ENCODE results near the gene UBE2D2. TPM values are rescaled to one million over a fixed set of nuclear protein-coding genes. Genes with fewer than 3 reads are reported as not detected.
A peak's percentile ranks its signal among the peaks of the same experiment; 100 is the strongest.

Gene UBE2D2
- polyA plus RNA-seq, 2 of the 4 experiments (the other 2 are of a cell fraction), result 74.8 to 115 TPM

DNA sequence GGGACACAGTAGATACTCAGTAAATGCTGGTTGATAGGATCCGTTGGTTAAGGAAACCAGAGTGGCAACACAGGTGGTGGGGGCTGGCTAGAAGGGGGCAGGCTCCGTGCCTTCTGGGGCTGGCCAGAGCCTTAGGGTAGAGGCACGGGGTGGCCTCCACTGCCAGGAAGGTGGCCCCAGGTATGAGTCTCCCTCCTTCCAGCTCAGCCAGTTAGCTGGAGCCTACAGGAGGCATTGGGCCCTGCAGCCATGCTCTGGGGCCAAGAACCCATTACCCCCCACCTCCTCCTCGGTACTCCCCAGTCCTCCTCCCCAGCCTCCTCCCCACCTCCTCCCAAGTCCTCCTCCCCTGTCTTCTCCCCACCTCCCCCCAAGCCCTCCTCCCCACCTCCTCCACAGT lies 114.7 kb downstream of the UBE2D2 start:
- FAIRE-seq (no peak), DNase-seq (ENCODE audit: low read depth in 1 of 2, low spot score in 1 of 2) (no peak), ATAC-seq (peak in 1 of 2 experiments; percentile 31; a peak in 3 of 6 replicates)
- H3K4me2 ChIP-seq, result no peak overlapping the region
- CTCF ChIA-PET, result interaction anchor here (0.8 to 4.1 kb wide), 5 partner anchors 9 to 89 kb away, joined by 3 to 39 read pairs (median 5); no protein-coding TSS in a partner anchor
- no peak overlapping the region for H3K4me3 ChIP-seq
- WGBS (ENCODE audit: missing lambda C conversion rate), result 77% methylated on average over 4 of the region's 4 CpGs
- POLR2A ChIA-PET, result no interaction called here
- no peak overlapping the region for H3K27ac ChIP-seq
- peaks cover 22% of the 10 kb centered on the region; the same call in 2 of the 3 replicates for H3K4me1 ChIP-seq
- H3K9me3 ChIP-seq, result no peaks in the 10 kb centered on the region
- no peak for TF ChIP-seq POLR2A (IDR thresholded peaks at IDR 0.05; ENCODE audit: low read length)
- no peak for TF ChIP-seq FOXS1 (CRISPR knock-in tag; IDR thresholded peaks at IDR 0.05)
- TF ChIP-seq KDM5A (IDR thresholded peaks at IDR 0.05), result no peak

DNA sequence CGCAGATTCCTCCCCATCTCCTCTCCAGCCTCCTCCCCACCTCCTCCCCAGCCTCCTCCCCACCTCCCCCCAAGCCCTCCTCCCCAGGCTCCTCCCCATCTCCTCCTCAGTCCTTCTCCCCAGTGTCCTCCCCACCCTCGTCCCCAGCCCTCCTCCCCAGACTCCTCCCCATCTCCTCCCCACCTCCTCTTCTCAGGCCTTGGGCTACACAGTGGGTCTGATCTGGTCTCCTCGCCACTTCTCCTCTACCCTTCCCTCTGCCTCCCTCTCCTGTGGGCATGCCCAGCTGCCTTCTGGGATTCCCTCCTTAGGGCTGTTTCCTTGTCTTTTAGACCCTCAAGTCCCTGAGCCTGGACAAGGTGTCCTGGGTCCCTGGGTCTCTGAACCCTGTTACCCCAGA lies 115.3 kb downstream of the UBE2D2 start:
- POLR2A ChIA-PET, result no interaction called here
- DNase-seq (ENCODE audit: low read depth in 1 of 2, low spot score in 1 of 2), result no peak
- CTCF ChIA-PET, result interaction anchor here (0.8 to 4.1 kb wide), 5 partner anchors 8 to 43 kb away, joined by 3 to 39 read pairs (median 8); no protein-coding TSS in a partner anchor
- H3K4me1 ChIP-seq, result peaks cover 20% of the 10 kb centered on the region; the same call in 2 of the 3 replicates
- no peak for FAIRE-seq
- H3K27ac ChIP-seq, result no peak overlapping the region; a peak in 1 of 6 replicates
- no peak overlapping the region for H3K4me3 ChIP-seq
- no peak overlapping the region for H3K4me2 ChIP-seq
- WGBS (ENCODE audit: missing lambda C conversion rate), result 93% methylated on average over 1 of the region's 3 CpGs
- no peaks in the 10 kb centered on the region for H3K9me3 ChIP-seq
- ATAC-seq, result no peak
- TF ChIP-seq ZFP36 (IDR thresholded peaks at IDR 0.05; ENCODE audit: borderline replicate concordance, partially characterized antibody), result no peak
- TF ChIP-seq HEYL (CRISPR knock-in tag; IDR thresholded peaks at IDR 0.05), result no peak
- TF ChIP-seq SMC3 (IDR thresholded peaks at IDR 0.05), result no peak
- TF ChIP-seq, protein P1, sequence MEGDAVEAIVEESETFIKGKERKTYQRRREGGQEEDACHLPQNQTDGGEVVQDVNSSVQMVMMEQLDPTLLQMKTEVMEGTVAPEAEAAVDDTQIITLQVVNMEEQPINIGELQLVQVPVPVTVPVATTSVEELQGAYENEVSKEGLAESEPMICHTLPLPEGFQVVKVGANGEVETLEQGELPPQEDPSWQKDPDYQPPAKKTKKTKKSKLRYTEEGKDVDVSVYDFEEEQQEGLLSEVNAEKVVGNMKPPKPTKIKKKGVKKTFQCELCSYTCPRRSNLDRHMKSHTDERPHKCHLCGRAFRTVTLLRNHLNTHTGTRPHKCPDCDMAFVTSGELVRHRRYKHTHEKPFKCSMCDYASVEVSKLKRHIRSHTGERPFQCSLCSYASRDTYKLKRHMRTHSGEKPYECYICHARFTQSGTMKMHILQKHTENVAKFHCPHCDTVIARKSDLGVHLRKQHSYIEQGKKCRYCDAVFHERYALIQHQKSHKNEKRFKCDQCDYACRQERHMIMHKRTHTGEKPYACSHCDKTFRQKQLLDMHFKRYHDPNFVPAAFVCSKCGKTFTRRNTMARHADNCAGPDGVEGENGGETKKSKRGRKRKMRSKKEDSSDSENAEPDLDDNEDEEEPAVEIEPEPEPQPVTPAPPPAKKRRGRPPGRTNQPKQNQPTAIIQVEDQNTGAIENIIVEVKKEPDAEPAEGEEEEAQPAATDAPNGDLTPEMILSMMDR (IDR thresholded peaks at IDR 0.05), result no peak
- TF ChIP-seq CEBPB (IDR thresholded peaks at IDR 0.05), result no peak
- TF ChIP-seq RCOR1 (IDR thresholded peaks at IDR 0.05; ENCODE audit: low read depth, low read length), result no peak
- TF ChIP-seq MYC (IDR thresholded peaks at IDR 0.05; ENCODE audit: borderline replicate concordance, low read length), result no peak
- no peak for TF ChIP-seq BHLHE40 (IDR thresholded peaks at IDR 0.05; ENCODE audit: low read depth, low read length)
- TF ChIP-seq, protein P2, sequence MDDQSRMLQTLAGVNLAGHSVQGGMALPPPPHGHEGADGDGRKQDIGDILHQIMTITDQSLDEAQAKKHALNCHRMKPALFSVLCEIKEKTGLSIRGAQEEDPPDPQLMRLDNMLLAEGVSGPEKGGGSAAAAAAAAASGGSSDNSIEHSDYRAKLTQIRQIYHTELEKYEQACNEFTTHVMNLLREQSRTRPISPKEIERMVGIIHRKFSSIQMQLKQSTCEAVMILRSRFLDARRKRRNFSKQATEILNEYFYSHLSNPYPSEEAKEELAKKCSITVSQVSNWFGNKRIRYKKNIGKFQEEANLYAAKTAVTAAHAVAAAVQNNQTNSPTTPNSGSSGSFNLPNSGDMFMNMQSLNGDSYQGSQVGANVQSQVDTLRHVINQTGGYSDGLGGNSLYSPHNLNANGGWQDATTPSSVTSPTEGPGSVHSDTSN (IDR thresholded peaks at IDR 0.05), result no peak
- no peak for TF ChIP-seq ZNF302 (CRISPR knock-in tag; IDR thresholded peaks at IDR 0.05)
- TF ChIP-seq FOSL2 (IDR thresholded peaks at IDR 0.05), result no peak
- no peak for TF ChIP-seq FOSL2 (CRISPR knock-in tag; IDR thresholded peaks at IDR 0.05)
- TF ChIP-seq KDM5A (IDR thresholded peaks at IDR 0.05), result no peak
- no peak for TF ChIP-seq NR3C1 (IDR thresholded peaks at IDR 0.05)
- no peak for TF ChIP-seq POLR2A (IDR thresholded peaks at IDR 0.05; ENCODE audit: low read length)

DNA sequence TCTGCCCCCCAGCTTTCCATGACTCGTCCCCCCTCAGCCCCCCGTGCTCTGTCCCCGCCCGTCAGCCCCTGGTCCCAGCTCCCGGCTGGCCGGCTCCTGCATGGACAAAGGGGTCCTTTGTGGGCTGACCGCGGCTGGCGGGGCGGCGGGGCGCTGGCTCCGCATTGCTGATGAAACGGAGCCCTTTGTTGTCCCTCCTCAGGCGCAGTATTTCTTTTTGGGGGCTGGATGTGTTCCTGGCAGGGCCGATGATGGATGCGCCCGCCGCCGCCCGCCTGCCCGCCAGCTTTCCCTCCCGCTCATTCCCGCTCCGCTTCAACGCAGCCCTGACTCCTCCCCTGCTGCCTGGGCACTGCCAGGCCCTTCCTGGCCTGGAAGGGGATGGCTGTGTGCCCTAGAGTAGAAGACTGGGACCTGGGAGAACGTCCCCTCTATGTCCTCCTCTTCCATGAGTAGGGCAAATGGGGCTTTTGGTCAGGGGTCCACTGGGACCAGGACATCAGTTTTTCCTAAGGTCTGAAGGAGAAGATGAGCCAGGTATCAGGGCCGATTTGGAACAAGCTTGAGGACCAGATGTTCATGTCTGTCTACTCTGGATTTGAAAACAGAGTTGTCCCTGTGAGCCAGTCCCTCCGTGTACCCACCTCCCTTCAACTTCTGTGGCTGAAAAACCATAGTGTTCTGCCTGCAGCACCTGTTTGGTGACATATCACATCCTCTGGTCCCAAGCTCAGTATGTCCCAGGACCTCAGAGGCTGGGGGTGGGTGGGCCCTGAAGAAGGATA lies 116.0 kb downstream of the UBE2D2 start:
- ATAC-seq (no peak), DNase-seq (ENCODE audit: low read depth in 1 of 2, low spot score in 1 of 2) (no peak), FAIRE-seq (no peak)
- H3K4me3 ChIP-seq, result no peak overlapping the region
- POLR2A ChIA-PET, result interaction anchor here (0.9 kb wide), 1 partner anchor 29 kb away, joined by 3 read pairs; the partner anchor contains the start of gene CXXC5
- CTCF ChIA-PET, result interaction anchor here (0.6 to 4.1 kb wide), 6 partner anchors 12 to 308 kb away, joined by 3 to 39 read pairs (median 6); no protein-coding TSS in a partner anchor
- no peak overlapping the region for H3K4me2 ChIP-seq
- H3K4me1 ChIP-seq, result peaks cover 20% of the 10 kb centered on the region; the same call in 2 of the 3 replicates
- WGBS (ENCODE audit: missing lambda C conversion rate), result 91% methylated on average over 19 of the region's 29 CpGs
- no peaks in the 10 kb centered on the region for H3K9me3 ChIP-seq
- no peak overlapping the region; a peak in 1 of 6 replicates for H3K27ac ChIP-seq
- no peak for TF ChIP-seq SREBF2 (IDR thresholded peaks at IDR 0.05)
- TF ChIP-seq MYC (IDR thresholded peaks at IDR 0.05; ENCODE audit: borderline replicate concordance, low read length), result no peak
- TF ChIP-seq CHD2 (IDR thresholded peaks at IDR 0.05; ENCODE audit: low read length, partially characterized antibody), result no peak
- no peak for TF ChIP-seq TP53 (CRISPR knock-in tag; IDR thresholded peaks at IDR 0.05)
- TF ChIP-seq EHMT2 (IDR thresholded peaks at IDR 0.05; ENCODE audit: low read depth), result no peak
- TF ChIP-seq, protein P3, sequence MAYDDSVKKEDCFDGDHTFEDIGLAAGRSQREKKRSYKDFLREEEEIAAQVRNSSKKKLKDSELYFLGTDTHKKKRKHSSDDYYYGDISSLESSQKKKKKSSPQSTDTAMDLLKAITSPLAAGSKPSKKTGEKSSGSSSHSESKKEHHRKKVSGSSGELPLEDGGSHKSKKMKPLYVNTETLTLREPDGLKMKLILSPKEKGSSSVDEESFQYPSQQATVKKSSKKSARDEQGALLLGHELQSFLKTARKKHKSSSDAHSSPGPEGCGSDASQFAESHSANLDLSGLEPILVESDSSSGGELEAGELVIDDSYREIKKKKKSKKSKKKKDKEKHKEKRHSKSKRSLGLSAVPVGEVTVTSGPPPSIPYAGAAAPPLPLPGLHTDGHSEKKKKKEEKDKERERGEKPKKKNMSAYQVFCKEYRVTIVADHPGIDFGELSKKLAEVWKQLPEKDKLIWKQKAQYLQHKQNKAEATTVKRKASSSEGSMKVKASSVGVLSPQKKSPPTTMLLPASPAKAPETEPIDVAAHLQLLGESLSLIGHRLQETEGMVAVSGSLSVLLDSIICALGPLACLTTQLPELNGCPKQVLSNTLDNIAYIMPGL (CRISPR knock-in tag; IDR thresholded peaks at IDR 0.05; ENCODE audit: borderline replicate concordance), result no peak
